ENCODE measurements around the gene RTCA. TPM values are rescaled to one million over a fixed set of nuclear protein-coding genes. Genes with fewer than 3 reads are reported as not detected.

The RTCA gene
- polyA plus RNA-seq, 2 of the 4 experiments (the other 2 are of a cell fraction) = 23.8 to 39.5 TPM

GRCh38 chr1:100316622-100317021 lies 50.6 kb downstream of the RTCA start (continued):
- TF ChIP-seq SREBF2 (IDR thresholded peaks at IDR 0.05) (no peak), HOXB5 (CRISPR knock-in tag; IDR thresholded peaks at IDR 0.05) (no peak)
- TF ChIP-seq, protein P1, sequence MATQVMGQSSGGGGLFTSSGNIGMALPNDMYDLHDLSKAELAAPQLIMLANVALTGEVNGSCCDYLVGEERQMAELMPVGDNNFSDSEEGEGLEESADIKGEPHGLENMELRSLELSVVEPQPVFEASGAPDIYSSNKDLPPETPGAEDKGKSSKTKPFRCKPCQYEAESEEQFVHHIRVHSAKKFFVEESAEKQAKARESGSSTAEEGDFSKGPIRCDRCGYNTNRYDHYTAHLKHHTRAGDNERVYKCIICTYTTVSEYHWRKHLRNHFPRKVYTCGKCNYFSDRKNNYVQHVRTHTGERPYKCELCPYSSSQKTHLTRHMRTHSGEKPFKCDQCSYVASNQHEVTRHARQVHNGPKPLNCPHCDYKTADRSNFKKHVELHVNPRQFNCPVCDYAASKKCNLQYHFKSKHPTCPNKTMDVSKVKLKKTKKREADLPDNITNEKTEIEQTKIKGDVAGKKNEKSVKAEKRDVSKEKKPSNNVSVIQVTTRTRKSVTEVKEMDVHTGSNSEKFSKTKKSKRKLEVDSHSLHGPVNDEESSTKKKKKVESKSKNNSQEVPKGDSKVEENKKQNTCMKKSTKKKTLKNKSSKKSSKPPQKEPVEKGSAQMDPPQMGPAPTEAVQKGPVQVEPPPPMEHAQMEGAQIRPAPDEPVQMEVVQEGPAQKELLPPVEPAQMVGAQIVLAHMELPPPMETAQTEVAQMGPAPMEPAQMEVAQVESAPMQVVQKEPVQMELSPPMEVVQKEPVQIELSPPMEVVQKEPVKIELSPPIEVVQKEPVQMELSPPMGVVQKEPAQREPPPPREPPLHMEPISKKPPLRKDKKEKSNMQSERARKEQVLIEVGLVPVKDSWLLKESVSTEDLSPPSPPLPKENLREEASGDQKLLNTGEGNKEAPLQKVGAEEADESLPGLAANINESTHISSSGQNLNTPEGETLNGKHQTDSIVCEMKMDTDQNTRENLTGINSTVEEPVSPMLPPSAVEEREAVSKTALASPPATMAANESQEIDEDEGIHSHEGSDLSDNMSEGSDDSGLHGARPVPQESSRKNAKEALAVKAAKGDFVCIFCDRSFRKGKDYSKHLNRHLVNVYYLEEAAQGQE (IDR thresholded peaks at IDR 0.05) = no peak

- Histone ChIP-seq H3K27ac (no peak overlapping the region), H3K4me1 (peaks cover 18% of the 10 kb centered on the region), H3K9me3 (0 out of 3 replicates have a peak, but pooled peaks cover 2% of the 10 kb centered on the region), H3K4me3 (no peak overlapping the region), H3K4me2 (no peak overlapping the region)
- WGBS (ENCODE audit: missing lambda C conversion rate) = 73% methylated on average over 2 of the region's 2 CpGs
- DNase-seq (ENCODE audit: low read depth in 1 of 2, low spot score in 1 of 2) (no peak), FAIRE-seq (no peak), ATAC-seq (no peak)
- ChIA-PET POLR2A (no interaction called here), CTCF (no interaction called here)
- TF ChIP-seq JUNB (IDR thresholded peaks at IDR 0.05) (no peak), EHMT2 (IDR thresholded peaks at IDR 0.05; ENCODE audit: low read depth) (no peak), MAX (IDR thresholded peaks at IDR 0.05) (no peak), PHF8 (IDR thresholded peaks at IDR 0.05; ENCODE audit: borderline replicate concordance, low read depth) (no peak), MYC (IDR thresholded peaks at IDR 0.05; ENCODE audit: borderline replicate concordance, low read length) (no peak), BHLHE40 (IDR thresholded peaks at IDR 0.05; ENCODE audit: low read depth, low read length) (no peak), HEYL (CRISPR knock-in tag; IDR thresholded peaks at IDR 0.05) (no peak), FOXS1 (CRISPR knock-in tag; IDR thresholded peaks at IDR 0.05) (no peak), RAD21 (conservative IDR thresholded peaks at IDR 0.05 in 1 of 2, IDR thresholded peaks at IDR 0.05 in 1 of 2) (no peak), POLR2A (IDR thresholded peaks at IDR 0.05; ENCODE audit: low read length) (no peak)
- TF ChIP-seq, protein P2, sequence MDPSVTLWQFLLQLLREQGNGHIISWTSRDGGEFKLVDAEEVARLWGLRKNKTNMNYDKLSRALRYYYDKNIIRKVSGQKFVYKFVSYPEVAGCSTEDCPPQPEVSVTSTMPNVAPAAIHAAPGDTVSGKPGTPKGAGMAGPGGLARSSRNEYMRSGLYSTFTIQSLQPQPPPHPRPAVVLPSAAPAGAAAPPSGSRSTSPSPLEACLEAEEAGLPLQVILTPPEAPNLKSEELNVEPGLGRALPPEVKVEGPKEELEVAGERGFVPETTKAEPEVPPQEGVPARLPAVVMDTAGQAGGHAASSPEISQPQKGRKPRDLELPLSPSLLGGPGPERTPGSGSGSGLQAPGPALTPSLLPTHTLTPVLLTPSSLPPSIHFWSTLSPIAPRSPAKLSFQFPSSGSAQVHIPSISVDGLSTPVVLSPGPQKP (IDR thresholded peaks at IDR 0.05; ENCODE audit: low read depth, low read length) = no peak
- TF ChIP-seq, protein P3, sequence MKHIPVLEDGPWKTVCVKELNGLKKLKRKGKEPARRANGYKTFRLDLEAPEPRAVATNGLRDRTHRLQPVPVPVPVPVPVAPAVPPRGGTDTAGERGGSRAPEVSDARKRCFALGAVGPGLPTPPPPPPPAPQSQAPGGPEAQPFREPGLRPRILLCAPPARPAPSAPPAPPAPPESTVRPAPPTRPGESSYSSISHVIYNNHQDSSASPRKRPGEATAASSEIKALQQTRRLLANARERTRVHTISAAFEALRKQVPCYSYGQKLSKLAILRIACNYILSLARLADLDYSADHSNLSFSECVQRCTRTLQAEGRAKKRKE (CRISPR knock-in tag; IDR thresholded peaks at IDR 0.05; ENCODE audit: low read depth) = no peak
- TF ChIP-seq, protein P1 (IDR thresholded peaks at IDR 0.05) = no peak
- TF ChIP-seq, protein P4, sequence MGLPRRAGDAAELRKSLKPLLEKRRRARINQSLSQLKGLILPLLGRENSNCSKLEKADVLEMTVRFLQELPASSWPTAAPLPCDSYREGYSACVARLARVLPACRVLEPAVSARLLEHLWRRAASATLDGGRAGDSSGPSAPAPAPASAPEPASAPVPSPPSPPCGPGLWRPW (IDR thresholded peaks at IDR 0.05) = no peak
Observed at GRCh38 chr1:100320311-100321099, 54.5 kb downstream of the RTCA start.

Measured in A549 (cell line).